IPS-NIHi7 (cell line): ENCODE results near the gene COX6A1.

Experiments
- DNase-seq: peaks from one replicate; pipeline ENCODE4 v3.0.0; 2012; ENCODE audit warnings: mixed read lengths; ENCODE audit errors: extremely low spot score

COX6A1 gene

DNA sequence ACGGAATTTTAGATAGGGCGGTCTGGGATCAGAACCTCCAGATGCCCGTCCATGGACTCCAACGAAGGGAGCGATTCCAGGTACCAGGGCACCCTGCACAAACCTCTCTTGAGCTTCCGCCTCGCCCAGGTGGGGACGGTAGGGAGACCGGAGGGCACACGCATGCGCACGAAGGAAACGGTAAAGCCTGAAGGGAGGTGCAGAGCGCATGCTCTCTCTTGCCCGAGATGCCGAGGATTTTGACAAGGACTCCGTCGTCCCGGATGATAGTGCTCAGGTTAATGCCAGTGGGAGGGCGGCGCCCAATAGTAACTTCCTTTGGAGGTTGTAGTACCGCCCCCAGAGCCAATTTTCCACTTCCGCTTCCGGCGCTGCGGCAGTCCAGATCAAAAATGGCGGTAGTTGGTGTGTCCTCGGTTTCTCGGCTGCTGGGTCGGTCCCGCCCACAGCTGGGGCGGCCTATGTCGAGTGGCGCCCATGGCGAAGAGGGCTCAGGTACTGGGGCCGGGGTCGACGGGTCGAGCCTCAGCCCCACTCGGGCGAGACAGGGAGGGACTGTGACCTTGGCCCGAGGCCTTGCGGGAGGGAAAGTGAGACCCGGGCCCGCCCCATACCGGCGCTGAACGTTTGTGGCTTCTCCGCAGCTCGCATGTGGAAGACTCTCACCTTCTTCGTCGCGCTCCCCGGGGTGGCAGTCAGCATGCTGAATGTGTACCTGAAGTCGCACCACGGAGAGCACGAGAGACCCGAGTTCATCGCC is at the start of gene COX6A1:
Gene COX6A1 (plus strand): TSS at position 379 of the 760 bp plus-strand sequence. CDS start 14 bp downstream, at position 393.
- peak; percentile 99 for DNase-seq

DNA sequence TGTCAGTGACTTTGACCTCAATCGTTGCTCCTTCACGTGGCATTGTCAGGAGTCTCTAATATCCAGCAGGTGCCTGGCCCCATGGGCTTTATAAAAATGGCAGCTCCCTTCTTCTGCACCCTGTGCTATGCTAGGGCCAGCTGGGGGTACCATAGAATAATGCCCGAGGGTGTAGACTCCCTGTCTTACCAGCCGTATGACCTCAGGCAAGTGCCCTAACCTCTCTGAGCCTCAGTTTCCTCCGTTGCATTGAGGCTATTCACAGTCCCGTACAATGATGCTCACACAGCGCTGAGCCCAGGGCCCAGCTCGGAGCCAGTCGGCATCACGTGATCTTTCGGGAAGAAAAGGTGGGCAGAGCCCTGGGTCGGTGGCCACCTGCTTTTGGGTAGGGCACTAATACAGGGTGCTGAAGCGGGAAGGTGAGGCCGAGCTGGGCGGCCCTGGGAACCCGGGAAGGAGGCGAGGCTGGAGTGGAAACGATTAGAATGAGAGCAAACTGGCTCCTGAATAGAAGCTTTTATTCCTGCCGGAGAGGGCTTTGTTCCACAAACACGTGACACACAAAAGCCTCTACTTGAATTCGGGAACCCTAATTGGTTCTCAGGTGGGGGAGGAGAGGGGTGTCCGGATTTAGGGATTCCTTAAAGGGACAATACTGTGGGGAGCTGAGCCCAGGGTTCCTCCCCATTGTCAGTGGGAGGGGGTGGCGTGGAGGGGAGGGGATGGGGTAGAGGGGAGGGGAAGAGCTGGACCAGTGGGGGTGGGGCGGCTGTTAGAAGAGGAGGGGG is 49.0 kb upstream of the COX6A1 start:
- peak; percentile 77 for DNase-seq

DNA sequence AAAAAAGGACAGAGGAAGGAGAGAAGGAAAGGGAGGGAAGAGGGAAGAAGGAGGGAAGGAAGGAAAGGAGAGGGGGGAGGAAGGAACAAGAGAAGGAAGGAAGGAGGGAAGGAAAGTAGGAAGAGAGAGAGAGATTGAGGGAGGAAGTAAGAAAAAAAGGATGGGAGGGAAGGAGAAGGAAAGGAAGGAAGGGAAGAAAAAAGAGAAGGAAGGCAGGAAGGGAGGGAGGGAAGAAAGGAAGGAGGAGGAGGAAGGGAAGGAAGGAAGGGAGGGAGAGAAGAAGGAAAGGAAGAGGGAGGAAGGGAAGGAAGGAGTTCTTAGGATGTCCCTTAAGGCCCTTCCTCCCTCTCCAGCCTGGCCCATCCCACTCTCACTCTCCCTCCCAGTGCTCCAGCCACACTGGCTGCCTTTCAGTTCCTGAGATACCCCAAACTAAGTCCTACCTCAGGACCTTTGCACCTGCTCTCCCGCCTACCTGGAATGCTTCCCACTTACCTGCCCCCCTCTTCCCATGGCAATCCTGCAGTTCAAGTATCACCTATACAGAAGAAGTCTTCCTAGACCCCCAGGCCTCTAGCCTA is 47.3 kb upstream of the COX6A1 start:
- no peak for DNase-seq

DNA sequence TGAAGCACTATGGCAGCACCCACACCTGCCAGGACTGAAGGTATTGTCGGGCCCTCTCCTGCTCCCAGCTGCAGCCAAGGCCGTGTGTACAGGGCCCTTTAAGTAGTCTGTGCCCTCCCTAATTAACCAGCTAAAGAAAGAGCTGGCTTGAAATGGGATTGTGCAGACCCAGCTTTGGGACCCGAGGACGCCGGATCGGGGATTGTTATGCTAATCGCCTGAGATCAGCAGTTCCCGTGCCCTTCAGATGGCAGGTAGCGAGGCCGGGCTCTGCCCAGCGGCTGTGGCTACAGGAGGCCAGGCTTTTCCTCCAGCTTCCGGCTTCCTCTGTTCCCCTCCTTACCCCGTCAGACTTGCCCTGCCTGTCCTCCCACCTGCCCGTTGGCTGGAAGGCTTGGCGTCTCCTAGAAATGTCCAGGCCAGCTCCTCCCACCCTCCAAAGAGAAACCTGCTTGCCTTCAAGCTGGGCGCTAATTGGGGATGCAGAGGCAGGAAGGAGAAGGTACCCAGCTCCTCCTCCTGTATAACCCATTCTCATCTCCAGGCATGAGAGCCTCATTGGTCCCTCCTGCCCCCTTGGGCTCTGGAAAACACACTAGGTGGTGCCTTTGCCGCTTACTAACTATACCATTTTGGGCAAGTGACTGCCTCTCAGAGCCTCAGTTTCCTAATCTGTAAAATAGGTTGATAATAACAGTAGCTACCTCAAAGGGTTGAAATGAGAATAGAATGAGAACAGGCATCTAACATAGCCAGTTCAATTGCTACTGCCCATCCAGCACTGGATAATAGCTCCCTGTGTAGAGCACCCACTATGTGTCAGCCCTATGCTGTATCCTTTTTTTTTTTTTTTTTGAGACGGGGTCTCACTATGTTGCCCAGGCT is 43.2 kb upstream of the COX6A1 start:
- peak; percentile 76 for DNase-seq

DNA sequence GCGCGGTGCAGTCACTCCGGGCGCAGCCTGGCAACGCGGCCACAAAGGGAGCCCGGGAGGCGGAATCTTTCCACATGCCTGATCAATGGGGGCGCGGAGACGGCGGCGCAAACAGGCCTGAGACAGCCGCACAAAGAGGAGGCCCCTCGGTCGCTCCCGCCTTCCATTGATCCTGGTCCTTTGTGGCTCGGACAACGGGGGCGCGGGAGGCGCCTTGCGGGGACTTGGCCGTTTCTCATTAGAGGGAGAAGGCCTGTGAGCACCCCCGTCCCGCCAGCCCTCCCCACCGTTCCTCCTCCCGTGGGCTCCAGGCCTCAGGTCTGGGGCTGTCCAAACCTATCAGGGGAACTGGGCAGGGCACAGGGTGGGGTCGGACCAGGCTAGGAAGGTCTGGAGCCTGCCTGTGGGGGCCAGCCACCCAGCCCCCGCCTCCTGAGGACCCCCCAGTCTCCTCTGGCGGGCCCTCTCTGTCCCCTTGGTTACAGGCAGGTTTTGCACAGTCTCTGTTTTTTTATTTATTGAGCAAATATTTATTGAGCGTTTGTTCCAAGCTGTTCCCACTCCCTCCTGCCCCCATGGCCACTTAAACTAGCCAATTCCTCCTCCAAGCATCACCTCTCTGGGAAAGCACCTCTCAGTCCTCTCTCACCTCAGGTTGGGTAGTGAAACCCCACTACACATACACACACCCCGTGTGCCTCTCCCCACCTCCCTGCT is 39.9 kb upstream of the COX6A1 start:
- DNase-seq: no peak

DNA sequence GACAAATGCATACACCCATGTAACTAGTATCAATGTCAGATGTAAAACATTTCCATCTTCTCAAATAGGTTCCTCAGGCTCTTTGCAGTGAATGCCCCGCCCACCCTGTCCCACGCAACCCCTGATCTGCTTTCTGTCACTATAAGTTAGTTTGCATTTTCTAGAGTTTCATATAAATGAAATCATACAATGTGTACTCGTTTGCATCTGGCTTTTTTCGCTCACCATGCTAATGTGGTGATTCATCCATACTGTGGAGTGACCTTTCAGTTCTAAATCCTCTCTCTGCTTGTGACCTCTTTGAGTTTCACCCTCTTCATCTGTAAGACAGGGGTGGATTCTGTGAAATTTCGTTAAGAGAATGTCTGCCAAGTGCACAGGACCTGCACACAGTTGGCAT is 38.4 kb upstream of the COX6A1 start:
- DNase-seq: no peak

GRCh38 chr12:120402217-120402616 is 35.7 kb upstream of the COX6A1 start:
- DNase-seq: peak; percentile 68

GRCh38 chr12:120403869-120404268 is 34.0 kb upstream of the COX6A1 start:
- no peak for DNase-seq

- DNase-seq: peak; percentile 20
These were observed 33.6 kb upstream of the COX6A1 start for GRCh38 chr12:120404271-120404670.

- DNase-seq: no peak
These were observed 31.8 kb upstream of the COX6A1 start for GRCh38 chr12:120406069-120406468.

DNA sequence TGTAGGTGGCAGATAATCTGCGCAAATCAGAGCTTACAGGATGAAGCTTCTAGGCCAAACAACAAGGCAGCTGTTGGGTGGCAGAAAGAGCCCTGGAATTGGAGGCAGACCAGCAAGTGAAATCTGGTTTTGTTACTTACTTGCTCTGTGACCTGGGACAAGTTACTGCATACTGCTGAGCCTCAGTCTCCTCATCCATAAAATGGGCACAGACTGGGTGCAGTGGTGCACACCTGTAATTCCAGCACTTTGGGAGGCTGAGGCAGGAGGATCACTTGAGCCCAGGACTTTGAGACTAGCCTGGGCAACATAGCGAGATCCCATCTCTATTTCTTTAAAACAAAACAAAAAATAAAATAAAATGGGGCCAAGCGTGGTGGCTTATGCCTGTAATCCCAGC is 31.4 kb upstream of the COX6A1 start:
- no peak for DNase-seq

- DNase-seq: no peak
These were observed 29.1 kb upstream of the COX6A1 start for GRCh38 chr12:120408771-120409170.

GRCh38 chr12:120412421-120412820 is 25.5 kb upstream of the COX6A1 start:
- no peak for DNase-seq

- DNase-seq: peak; percentile 88
These were observed 23.8 kb upstream of the COX6A1 start for GRCh38 chr12:120413901-120414695.

DNA sequence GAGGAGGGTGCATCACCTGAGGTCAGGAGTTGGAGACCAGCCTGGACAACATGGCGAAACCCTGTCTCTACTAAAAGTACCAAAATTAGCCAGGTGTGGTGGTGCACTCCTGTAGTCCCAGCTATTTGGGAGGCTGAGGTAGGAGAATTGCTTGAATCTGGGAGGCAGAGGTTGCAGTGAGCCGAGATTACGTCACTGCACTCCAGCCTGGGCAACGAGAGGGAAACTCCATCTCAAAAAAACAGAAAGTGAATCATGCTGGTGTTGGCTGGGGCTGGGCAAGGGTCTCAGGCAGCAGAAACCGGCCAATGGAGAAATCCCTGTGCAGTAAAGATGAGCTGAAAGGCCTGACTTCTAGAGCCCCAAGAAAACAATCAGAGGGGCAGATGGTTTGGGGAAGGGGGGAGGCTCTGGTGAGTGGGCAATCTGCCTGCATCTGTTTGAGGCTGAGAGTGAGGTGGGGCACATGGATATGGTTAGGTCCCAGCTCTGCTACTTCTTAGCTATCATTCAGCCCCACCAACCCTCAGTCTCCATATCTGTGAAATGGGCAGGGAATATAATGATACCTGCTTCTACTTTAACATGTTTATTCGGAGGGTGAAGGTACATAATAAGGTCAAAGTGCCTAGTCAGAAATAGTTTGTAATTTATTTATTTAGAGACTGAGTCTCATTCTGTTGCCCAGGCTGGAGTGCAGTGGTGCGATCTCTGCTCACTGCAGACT is 21.3 kb upstream of the COX6A1 start:
- DNase-seq: no peak

DNA sequence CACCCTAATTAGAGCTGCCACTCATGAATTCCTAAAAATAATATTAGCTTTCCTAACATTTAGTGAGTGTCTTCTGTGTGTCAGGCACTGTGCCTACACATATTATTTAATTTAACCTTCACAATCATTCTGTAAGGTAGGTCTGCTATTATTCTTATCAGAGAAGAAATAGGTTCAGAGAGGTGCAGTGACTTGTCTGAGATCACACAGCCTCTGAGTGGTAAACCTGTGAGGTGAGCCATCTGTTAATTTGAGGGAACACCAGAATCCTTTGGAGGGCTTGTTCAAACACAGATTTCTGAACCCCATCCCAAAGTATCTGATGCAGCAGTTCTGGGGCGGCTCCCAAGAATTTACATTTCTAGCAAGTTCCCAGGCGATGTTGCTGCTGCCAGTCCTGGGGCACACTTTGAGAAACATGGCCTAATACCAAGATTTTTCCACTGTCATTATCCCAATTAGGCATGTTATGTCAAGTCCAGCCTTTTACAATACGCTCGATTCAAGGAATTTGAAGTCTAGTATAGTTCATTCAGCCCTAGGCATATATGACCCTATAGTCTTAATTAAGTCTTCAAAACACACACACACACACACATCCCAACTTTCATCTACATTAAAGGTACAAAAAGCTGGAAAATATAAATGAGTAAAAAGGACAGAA is 19.9 kb upstream of the COX6A1 start:
- DNase-seq: no peak

GRCh38 chr12:120421701-120422100 is 16.2 kb upstream of the COX6A1 start:
- DNase-seq: peak; percentile 26

- DNase-seq: no peak
These were observed 14.9 kb upstream of the COX6A1 start for GRCh38 chr12:120422892-120423456.

DNA sequence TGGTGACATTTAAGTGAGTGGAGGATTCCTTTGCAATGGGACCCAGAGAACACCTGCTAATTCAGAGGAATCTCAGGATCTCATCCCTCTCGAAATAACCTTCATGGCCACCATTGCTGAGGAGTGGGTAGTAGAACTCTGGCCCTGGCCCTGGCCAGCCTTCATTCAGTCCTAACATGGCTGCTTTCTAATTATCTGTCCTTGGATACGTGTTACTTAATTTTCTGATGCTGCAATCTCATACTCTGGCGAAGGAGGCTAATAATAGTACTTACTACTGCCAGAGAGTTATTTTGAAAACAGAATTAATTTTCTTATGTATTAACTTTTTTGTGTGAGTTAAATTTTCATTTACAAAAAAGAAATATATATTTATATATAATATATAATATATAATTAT is 12.1 kb upstream of the COX6A1 start:
- DNase-seq: no peak
